Mesodermal cell (in vitro differentiated cells): Measurements from ENCODE around the gene LARGE1.
A peak's percentile ranks its signal among the peaks of the same experiment; 100 is the strongest.

Experiments used
- H3K27ac ChIP-seq: 2 replicates; pipeline ENCODE4 v1.7.0; 2013; ENCODE audit warnings: mild to moderate bottlenecking, low read depth, low read length, moderate library complexity; ENCODE audit not compliant: severe bottlenecking
- H3K36me3 ChIP-seq: 2 replicates; pipeline ENCODE4 v1.7.1; 2013; ENCODE audit warnings: mild to moderate bottlenecking, low read length, moderate library complexity; ENCODE audit not compliant: control insufficient read depth, insufficient read depth
- H3K4me1 ChIP-seq: one replicate; pipeline ENCODE4 v1.7.1; 2013; ENCODE audit warnings: mild to moderate bottlenecking, low read length; ENCODE audit not compliant: insufficient read depth, control insufficient read depth, poor library complexity, severe bottlenecking
- H3K4me3 ChIP-seq: 2 replicates; pipeline ENCODE4 v1.7.0; 2013; ENCODE audit warnings: low read length, control low read depth, mild to moderate bottlenecking; ENCODE audit not compliant: insufficient read depth, poor library complexity, severe bottlenecking; ENCODE audit errors: extremely low read depth
- H3K9me3 ChIP-seq: 2 replicates; pipeline ENCODE4 v1.7.1; 2013; ENCODE audit warnings: mild to moderate bottlenecking, low read length, moderate library complexity; ENCODE audit not compliant: control insufficient read depth
- WGBS, 2 experiments: methylation state at CpG; one replicate each; pipeline ENCODE4 v1.1.5; 2013; ENCODE audit warnings: missing lambda C conversion rate in 2 of 2; ENCODE audit not compliant: insufficient coverage in 2 of 2; 5-methylcytosine and 5-hydroxymethylcytosine counted together

The LARGE1 gene

GRCh38 chr22:33652615-33653014 lies 267.7 kb downstream of the LARGE1 start:
- peaks cover 16% of the 10 kb centered on the region for H3K4me1 ChIP-seq
- peaks cover 41% of the 10 kb centered on the region for H3K36me3 ChIP-seq
- H3K9me3 ChIP-seq: peaks cover 16% of the 10 kb centered on the region
- WGBS, 2 experiments: 48 to 57% methylated on average over 4 to 5 of the region's 5 CpGs
- H3K27ac ChIP-seq: peak overlapping the region; percentile 72
- no peak overlapping the region for H3K4me3 ChIP-seq

GRCh38 chr22:33650244-33650643 lies 270.0 kb downstream of the LARGE1 start:
- Histone ChIP-seq H3K36me3 (peaks cover 28% of the 10 kb centered on the region), H3K4me1 (peaks cover 16% of the 10 kb centered on the region), H3K4me3 (no peak overlapping the region), H3K27ac (no peak overlapping the region), H3K9me3 (peaks cover 4% of the 10 kb centered on the region)
- WGBS, 2 experiments: 96 to 97% methylated on average over 8 to 18 of the region's 22 CpGs

GRCh38 chr22:33648478-33648877 lies 271.8 kb downstream of the LARGE1 start:
- peaks cover 28% of the 10 kb centered on the region for H3K36me3 ChIP-seq
- H3K9me3 ChIP-seq: no peaks in the 10 kb centered on the region
- H3K4me1 ChIP-seq: peaks cover 10% of the 10 kb centered on the region
- no peak overlapping the region for H3K4me3 ChIP-seq
- H3K27ac ChIP-seq: no peak overlapping the region
- WGBS, 2 experiments: 77 to 100% methylated on average over 2 of the region's 3 CpGs

- Histone ChIP-seq H3K4me3 (no peak overlapping the region), H3K4me1 (no peaks in the 10 kb centered on the region), H3K27ac (no peak overlapping the region), H3K9me3 (no peaks in the 10 kb centered on the region), H3K36me3 (peaks cover 5% of the 10 kb centered on the region)
- 80 to 85% methylated on average over 3 to 6 of the region's 7 CpGs for WGBS, 2 experiments
Observed at GRCh38 chr22:33640900-33641299, 279.4 kb downstream of the LARGE1 start.

- 89 to 96% methylated on average over 3 to 8 of the region's 10 CpGs for WGBS, 2 experiments
- H3K4me3 ChIP-seq: no peak overlapping the region
- peaks cover 7% of the 10 kb centered on the region for H3K36me3 ChIP-seq
- H3K9me3 ChIP-seq: no peaks in the 10 kb centered on the region
- H3K27ac ChIP-seq: no peak overlapping the region
- no peaks in the 10 kb centered on the region for H3K4me1 ChIP-seq
Observed at GRCh38 chr22:33639588-33640254, 280.6 kb downstream of the LARGE1 start.

GRCh38 chr22:33635766-33636165 lies 284.5 kb downstream of the LARGE1 start:
- Histone ChIP-seq H3K4me3 (no peak overlapping the region), H3K4me1 (no peaks in the 10 kb centered on the region), H3K27ac (no peak overlapping the region), H3K9me3 (no peaks in the 10 kb centered on the region), H3K36me3 (peaks cover 7% of the 10 kb centered on the region)
- 62 to 80% methylated on average over 1 to 2 of the region's 2 CpGs for WGBS, 2 experiments

- WGBS, 2 experiments: 93 to 98% methylated on average over 5 of the region's 9 CpGs
- H3K4me3 ChIP-seq: no peak overlapping the region
- H3K27ac ChIP-seq: no peak overlapping the region
- H3K9me3 ChIP-seq: no peaks in the 10 kb centered on the region
- no peaks in the 10 kb centered on the region for H3K4me1 ChIP-seq
- H3K36me3 ChIP-seq: peaks cover 4% of the 10 kb centered on the region
Observed at GRCh38 chr22:33631777-33632176, 288.5 kb downstream of the LARGE1 start.

- H3K36me3 ChIP-seq: peaks cover 28% of the 10 kb centered on the region
- no peak overlapping the region for H3K27ac ChIP-seq
- H3K9me3 ChIP-seq: no peaks in the 10 kb centered on the region
- WGBS, 2 experiments: 82 to 87% methylated on average over 7 of the region's 8 CpGs
- no peak overlapping the region for H3K4me3 ChIP-seq
- H3K4me1 ChIP-seq: no peaks in the 10 kb centered on the region
Observed at GRCh38 chr22:33625959-33626358, 294.3 kb downstream of the LARGE1 start.

GRCh38 chr22:33620085-33620484 lies 300.2 kb downstream of the LARGE1 start:
- Histone ChIP-seq H3K36me3 (peaks cover 45% of the 10 kb centered on the region), H3K27ac (no peak overlapping the region), H3K4me1 (no peaks in the 10 kb centered on the region), H3K9me3 (peaks cover 8% of the 10 kb centered on the region), H3K4me3 (no peak overlapping the region)
- 100% methylated on average over 1 of the region's 4 CpGs; no CpG with 5 or more reads in 1 of the 2 experiments for WGBS, 2 experiments

GRCh38 chr22:33606504-33606903 lies 313.8 kb downstream of the LARGE1 start:
- WGBS, 2 experiments: 96 to 98% methylated on average over 6 of the region's 7 CpGs
- H3K9me3 ChIP-seq: peaks cover 5% of the 10 kb centered on the region
- no peak overlapping the region for H3K27ac ChIP-seq
- H3K36me3 ChIP-seq: peaks cover 20% of the 10 kb centered on the region
- no peak overlapping the region for H3K4me3 ChIP-seq
- H3K4me1 ChIP-seq: no peaks in the 10 kb centered on the region

- WGBS, 2 experiments: 75 to 86% methylated on average over 10 to 11 of the region's 11 CpGs
- peaks cover 26% of the 10 kb centered on the region for H3K36me3 ChIP-seq
- H3K4me1 ChIP-seq: no peaks in the 10 kb centered on the region
- no peak overlapping the region for H3K27ac ChIP-seq
- H3K9me3 ChIP-seq: peaks cover 3% of the 10 kb centered on the region
- no peak overlapping the region for H3K4me3 ChIP-seq
Observed at GRCh38 chr22:33605666-33606065, 314.6 kb downstream of the LARGE1 start.
